ENCODE data around the gene C9orf153. TPM values are rescaled to one million over a fixed set of nuclear protein-coding genes. Genes with fewer than 3 reads are reported as not detected.

C9orf153 gene
- total RNA-seq, 1 experiment from 2014 or later: not detected

DNA sequence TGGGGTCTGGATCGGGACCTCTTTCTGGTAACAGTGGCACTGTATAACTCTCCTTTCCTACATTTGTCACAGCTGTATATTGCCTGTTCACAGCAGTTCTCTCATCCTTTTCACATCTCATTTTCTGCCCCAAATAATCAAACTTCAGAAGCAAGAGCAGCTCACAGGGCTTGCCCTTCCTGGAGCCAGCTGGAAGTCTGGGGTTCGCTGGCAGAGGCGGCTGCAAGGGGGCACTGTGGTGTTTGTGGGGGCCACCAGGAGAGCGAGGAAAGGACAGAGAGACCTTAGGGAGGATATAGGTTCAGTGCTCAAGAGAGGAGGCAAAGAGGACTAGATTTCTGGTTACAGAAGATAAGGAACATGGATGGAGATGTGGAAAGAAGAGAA lies 75.3 kb downstream of the C9orf153 start:
- Histone ChIP-seq H3K9me3 (no peaks in the 10 kb centered on the region), H3K4me3 (ENCODE audit: low read depth, low read length) (no peak overlapping the region), H3K4me1 (no peaks in the 10 kb centered on the region), H3K27me3 (replicated peaks; ENCODE audit: control insufficient read depth, insufficient read depth, low read length) (no peaks in the 10 kb centered on the region), H3K36me3 (ENCODE audit: control insufficient read depth, insufficient read depth, low read length) (no peaks in the 10 kb centered on the region)
- intact Hi-C loops (cut with micrococcal nuclease; ENCODE audit: unreplicated experiment): no loop called here
- H3K4me1 Mint-ChIP-seq (ENCODE audit: low read depth, unreplicated experiment): peaks cover 6% of the 10 kb centered on the region
- ChIA-PET POLR2A (no interaction called here), CTCF (no interaction called here)
- no peaks in the 10 kb centered on the region for H3K36me3 Mint-ChIP-seq (ENCODE audit: insufficient read depth, unreplicated experiment)
- H3K4me3 Mint-ChIP-seq (ENCODE audit: unreplicated experiment): no peak overlapping the region
- no TSS peak for BruUV-seq (replicated peaks)
- DNase-seq: no peak
- H3K27me3 Mint-ChIP-seq (ENCODE audit: insufficient read depth, unreplicated experiment): peaks cover 3% of the 10 kb centered on the region
- H3K27ac Mint-ChIP-seq (ENCODE audit: unreplicated experiment): no peak overlapping the region
- no peaks in the 10 kb centered on the region for H3K9me3 Mint-ChIP-seq (ENCODE audit: unreplicated experiment)
- TF ChIP-seq, protein P1, sequence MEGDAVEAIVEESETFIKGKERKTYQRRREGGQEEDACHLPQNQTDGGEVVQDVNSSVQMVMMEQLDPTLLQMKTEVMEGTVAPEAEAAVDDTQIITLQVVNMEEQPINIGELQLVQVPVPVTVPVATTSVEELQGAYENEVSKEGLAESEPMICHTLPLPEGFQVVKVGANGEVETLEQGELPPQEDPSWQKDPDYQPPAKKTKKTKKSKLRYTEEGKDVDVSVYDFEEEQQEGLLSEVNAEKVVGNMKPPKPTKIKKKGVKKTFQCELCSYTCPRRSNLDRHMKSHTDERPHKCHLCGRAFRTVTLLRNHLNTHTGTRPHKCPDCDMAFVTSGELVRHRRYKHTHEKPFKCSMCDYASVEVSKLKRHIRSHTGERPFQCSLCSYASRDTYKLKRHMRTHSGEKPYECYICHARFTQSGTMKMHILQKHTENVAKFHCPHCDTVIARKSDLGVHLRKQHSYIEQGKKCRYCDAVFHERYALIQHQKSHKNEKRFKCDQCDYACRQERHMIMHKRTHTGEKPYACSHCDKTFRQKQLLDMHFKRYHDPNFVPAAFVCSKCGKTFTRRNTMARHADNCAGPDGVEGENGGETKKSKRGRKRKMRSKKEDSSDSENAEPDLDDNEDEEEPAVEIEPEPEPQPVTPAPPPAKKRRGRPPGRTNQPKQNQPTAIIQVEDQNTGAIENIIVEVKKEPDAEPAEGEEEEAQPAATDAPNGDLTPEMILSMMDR (IDR thresholded peaks at IDR 0.05; ENCODE audit: insufficient read depth in 1 of 2, low read depth in 1 of 2, low read length in 1 of 2, severe bottlenecking in 1 of 2, unreplicated experiment in 1 of 2): no peak

DNA sequence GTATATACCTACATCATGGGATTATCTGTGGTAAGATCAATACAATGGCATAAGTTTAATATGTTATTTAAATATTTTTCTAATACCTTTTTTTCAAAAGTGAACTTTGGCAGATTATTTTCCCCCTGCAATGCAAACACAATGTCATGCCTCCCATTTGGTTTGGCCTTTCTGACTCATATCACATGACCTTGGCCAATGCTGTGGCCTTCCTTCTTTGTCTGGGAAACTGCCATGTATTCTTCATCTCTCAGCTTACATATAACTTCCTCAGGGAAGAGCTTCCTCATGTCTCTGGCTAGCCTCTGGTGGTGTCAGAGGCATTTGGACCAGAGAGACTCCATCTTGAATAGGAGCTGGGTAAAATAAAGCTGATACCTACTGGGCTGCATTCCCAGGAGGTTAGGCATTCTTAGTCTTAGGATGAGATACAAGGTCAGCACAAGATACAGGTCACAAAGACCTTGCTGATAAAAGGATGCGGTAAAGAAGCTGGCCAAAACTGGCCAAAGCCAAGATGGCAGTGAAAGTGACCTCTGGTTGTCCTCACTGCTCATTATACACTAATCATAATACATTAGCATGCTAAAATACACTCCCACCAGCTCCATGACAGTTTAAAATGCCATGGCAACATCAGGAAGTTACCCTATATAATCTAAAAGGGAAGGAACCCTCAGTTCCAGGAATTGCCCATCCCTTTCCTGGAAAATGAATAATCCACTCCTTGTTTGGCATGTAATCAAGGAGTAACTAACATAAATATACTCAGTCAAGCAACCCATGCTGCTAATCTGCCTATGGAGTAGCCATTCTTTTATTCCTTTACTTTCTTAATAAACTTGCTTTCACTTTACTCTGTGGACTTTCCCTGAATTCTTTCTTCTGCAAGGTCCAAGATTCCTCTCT lies 76.0 kb downstream of the C9orf153 start:
- H3K36me3 Mint-ChIP-seq (ENCODE audit: insufficient read depth, unreplicated experiment): no peaks in the 10 kb centered on the region
- Histone ChIP-seq H3K27me3 (replicated peaks; ENCODE audit: control insufficient read depth, insufficient read depth, low read length) (no peaks in the 10 kb centered on the region), H3K36me3 (ENCODE audit: control insufficient read depth, insufficient read depth, low read length) (no peaks in the 10 kb centered on the region), H3K9me3 (no peaks in the 10 kb centered on the region), H3K4me3 (ENCODE audit: low read depth, low read length) (no peak overlapping the region), H3K4me1 (no peaks in the 10 kb centered on the region)
- no peaks in the 10 kb centered on the region for H3K9me3 Mint-ChIP-seq (ENCODE audit: unreplicated experiment)
- TF ChIP-seq, protein P1 (IDR thresholded peaks at IDR 0.05; ENCODE audit: insufficient read depth in 1 of 2, low read depth in 1 of 2, low read length in 1 of 2, severe bottlenecking in 1 of 2, unreplicated experiment in 1 of 2): no peak
- ChIA-PET CTCF (no interaction called here), POLR2A (no interaction called here)
- no peak overlapping the region for H3K4me3 Mint-ChIP-seq (ENCODE audit: unreplicated experiment)
- H3K27me3 Mint-ChIP-seq (ENCODE audit: insufficient read depth, unreplicated experiment): peaks cover 3% of the 10 kb centered on the region
- intact Hi-C loops (cut with micrococcal nuclease; ENCODE audit: unreplicated experiment): no loop called here
- H3K27ac Mint-ChIP-seq (ENCODE audit: unreplicated experiment): no peak overlapping the region
- no TSS peak for BruUV-seq (replicated peaks)
- peaks cover 6% of the 10 kb centered on the region for H3K4me1 Mint-ChIP-seq (ENCODE audit: low read depth, unreplicated experiment)
- DNase-seq: no peak

DNA sequence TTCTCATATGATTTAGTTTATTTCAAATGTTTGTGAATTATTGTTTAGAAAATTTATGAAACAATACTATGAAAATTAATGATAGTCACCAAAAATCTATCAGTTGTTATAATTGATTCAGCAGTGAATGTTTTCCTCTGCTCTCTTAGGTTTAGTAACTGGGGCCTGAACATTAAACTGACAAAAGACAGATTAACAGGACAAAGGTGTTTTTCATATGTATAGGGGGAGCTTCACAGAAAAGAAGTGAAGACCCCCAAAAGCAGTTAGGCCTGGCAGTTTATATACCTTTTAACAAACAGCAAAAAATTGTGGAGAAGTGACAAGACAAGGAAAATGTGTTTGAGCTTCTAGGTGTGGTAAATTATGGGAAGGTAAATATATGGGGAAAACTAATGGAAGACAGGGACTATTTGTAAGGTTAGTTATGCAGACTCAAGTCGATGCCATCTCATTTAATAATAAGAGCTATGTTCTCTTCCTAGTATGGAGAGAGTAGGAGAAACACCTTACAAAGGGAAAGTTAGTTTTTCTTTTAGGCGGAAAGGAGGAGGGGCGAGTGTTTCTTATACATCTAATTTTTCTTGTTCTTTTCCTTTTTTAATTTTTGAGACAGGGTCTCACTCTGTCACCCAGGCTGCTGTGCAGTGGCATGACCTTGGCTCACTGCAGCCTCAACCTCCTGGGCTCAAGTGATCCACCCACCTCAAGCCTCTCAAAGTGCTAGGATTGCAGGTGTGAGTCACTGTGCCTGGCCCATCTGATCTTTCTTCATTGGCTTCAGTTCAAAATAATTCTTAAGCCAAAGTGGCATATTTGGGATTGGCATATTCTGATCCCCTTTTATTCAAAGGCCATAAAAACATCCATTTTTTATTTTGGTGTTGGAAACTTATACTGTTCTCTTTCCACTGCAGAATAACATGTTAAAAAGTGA lies 77.8 kb downstream of the C9orf153 start:
- H3K9me3 ChIP-seq: no peaks in the 10 kb centered on the region
- Mint-ChIP-seq H3K27me3 (ENCODE audit: insufficient read depth, unreplicated experiment) (peaks cover 3% of the 10 kb centered on the region), H3K4me3 (ENCODE audit: unreplicated experiment) (no peak overlapping the region), H3K36me3 (ENCODE audit: insufficient read depth, unreplicated experiment) (no peaks in the 10 kb centered on the region), H3K27ac (ENCODE audit: unreplicated experiment) (no peak overlapping the region), H3K4me1 (ENCODE audit: low read depth, unreplicated experiment) (peaks cover 6% of the 10 kb centered on the region), H3K9me3 (ENCODE audit: unreplicated experiment) (no peaks in the 10 kb centered on the region)
- no TSS peak for BruUV-seq (replicated peaks)
- POLR2A ChIA-PET: no interaction called here
- CTCF ChIA-PET: interaction anchor here (0.6 kb wide), 1 partner anchor 107 kb away, joined by 7 read pairs; no protein-coding TSS in a partner anchor
- H3K36me3 ChIP-seq (ENCODE audit: control insufficient read depth, insufficient read depth, low read length): no peaks in the 10 kb centered on the region
- TF ChIP-seq, protein P1 (IDR thresholded peaks at IDR 0.05; ENCODE audit: insufficient read depth in 1 of 2, low read depth in 1 of 2, low read length in 1 of 2, severe bottlenecking in 1 of 2, unreplicated experiment in 1 of 2): no peak
- H3K4me1 ChIP-seq: no peaks in the 10 kb centered on the region
- intact Hi-C loops (cut with micrococcal nuclease; ENCODE audit: unreplicated experiment): no loop called here
- DNase-seq: no peak
- H3K4me3 ChIP-seq (ENCODE audit: low read depth, low read length): no peak overlapping the region
- H3K27me3 ChIP-seq (replicated peaks; ENCODE audit: control insufficient read depth, insufficient read depth, low read length): no peaks in the 10 kb centered on the region

Measured in Caco-2 (cell line).